GM12878 (cell line): Measurements from ENCODE around the gene PTPRJ. TPM values are rescaled to one million over a fixed set of nuclear protein-coding genes. Genes with fewer than 3 reads are reported as not detected.

Experiments
- ATAC-seq: fragments of 200-7000 bp; cut with Tn5 transposase; 3 replicates; pipeline ENCODE4 v1.9.1; 2020; ENCODE audit warnings: mild to moderate bottlenecking, moderate library complexity
- BruUV-seq: library from RNA; stranded (reverse); fragments of 400-500 nt; replicated peaks from 2 replicates; lab custom pipeline; 2021; lab: Mats Ljungman, UMichigan
- CTCF ChIA-PET: fragments of 300-600 bp; sonication (Branson Sonifier 250); formaldehyde crosslinking; extraction: SDS; loops from one replicate; lab custom pipeline; 2021; ENCODE audit warnings: inconsistent platforms; lab: Yijun Ruan, JAX
- POLR2A ChIA-PET: fragments of 350-600 bp; formaldehyde crosslinking; extraction: SDS; loops from one replicate; lab custom pipeline; 2021; ENCODE audit warnings: inconsistent platforms; lab: Charles Lee
- RAD21 ChIA-PET: fragments of 300-600 bp; sonication (Branson Sonifier 250); formaldehyde crosslinking; loops from one replicate; lab custom pipeline; 2023; ENCODE audit warnings: antibody characterized with exemption; ENCODE audit not compliant: unreplicated experiment; lab: Charles Lee
- SMC1A ChIA-PET: fragments of 300-600 bp; sonication (Branson Sonifier 250); formaldehyde crosslinking; loops from one replicate; lab custom pipeline; 2023; ENCODE audit not compliant: unreplicated experiment, uncharacterized antibody; lab: Charles Lee
- DNase-seq: peaks from one replicate; pipeline ENCODE4 v3.0.0-alpha.2; 2011; ENCODE audit warnings: low read depth, low spot score
- FAIRE-seq: peaks from 3 replicates; lab custom pipeline; 2011; peaks lifted over from hg19 to GRCh38; lab: Jason Lieb, UNC
- H2AFZ ChIP-seq: 2 replicates; pipeline ENCODE4 v1.6.0; 2011; ENCODE audit warnings: low read depth, low read length, control low read depth; ENCODE audit not compliant: control insufficient read depth
- H3K27ac ChIP-seq: 2 replicates; pipeline ENCODE4 v1.5.1; 2011; ENCODE audit warnings: control low read depth; ENCODE audit not compliant: control insufficient read depth, insufficient read depth
- H3K27me3 ChIP-seq, 2 experiments: replicated peaks in 1 of 2; 2 replicates each; pipeline versions ENCODE4 v1.6.0 to v1.6.1; 2011; ENCODE audit warnings: low read length in 1 of 2; ENCODE audit not compliant: control insufficient read depth in 2 of 2, insufficient read depth in 2 of 2
- H3K36me3 ChIP-seq, 2 experiments: 2 replicates each; pipeline ENCODE4 v1.5.1; 2011; ENCODE audit warnings: low read length in 1 of 2; ENCODE audit not compliant: control insufficient read depth in 2 of 2, insufficient read depth in 2 of 2
- H3K4me1 ChIP-seq: 2 replicates; pipeline ENCODE4 v1.6.1; 2011; ENCODE audit warnings: mild to moderate bottlenecking, low read length, moderate library complexity, mixed read lengths; ENCODE audit not compliant: control insufficient read depth, insufficient read depth
- H3K4me2 ChIP-seq: 2 replicates; pipeline ENCODE4 v1.6.0; 2011; ENCODE audit warnings: control low read depth; ENCODE audit not compliant: control insufficient read depth, insufficient read depth
- H3K4me3 ChIP-seq: fragments of 200-600 bp; sonication (generic); 2 replicates; pipeline ENCODE4 v1.5.1; 2016
- H3K79me2 ChIP-seq: 2 replicates; pipeline ENCODE4 v1.6.0; 2011; ENCODE audit warnings: low read length; ENCODE audit not compliant: control insufficient read depth, insufficient read depth
- H3K9ac ChIP-seq: 2 replicates; pipeline ENCODE4 v1.8.0; 2011; ENCODE audit warnings: low read length, control low read depth, mixed read lengths; ENCODE audit not compliant: control insufficient read depth, insufficient read depth
- H3K9me3 ChIP-seq: replicated peaks from 3 replicates; pipeline ENCODE4 v1.5.1; 2011; ENCODE audit warnings: mild to moderate bottlenecking, low read length; ENCODE audit not compliant: control insufficient read depth, insufficient read depth
- H4K20me1 ChIP-seq: 2 replicates; pipeline ENCODE4 v1.6.0; 2011; ENCODE audit not compliant: control insufficient read depth, insufficient read depth
- RELA ChIP-seq: fragments of 450-650 bp; IDR thresholded peaks from 2 replicates; pipeline ENCODE4 v1.8.0; 2014; ENCODE audit warnings: borderline replicate concordance; ENCODE audit not compliant: partially characterized antibody
- TARDBP ChIP-seq: IDR thresholded peaks from 2 replicates; pipeline ENCODE4 v1.6.1; 2016; ENCODE audit warnings: borderline replicate concordance
- TCF3 ChIP-seq: IDR thresholded peaks from 2 replicates; pipeline ENCODE4 v1.6.1; 2012; ENCODE audit warnings: low read depth, mild to moderate bottlenecking, low read length, borderline replicate concordance; ENCODE audit not compliant: insufficient read depth
- TCF7 ChIP-seq: IDR thresholded peaks from 2 replicates; pipeline ENCODE4 v1.6.1; 2014; ENCODE audit warnings: antibody characterized with exemption, borderline replicate concordance
- WGBS: methylation state at CpG from one replicate; pipeline ENCODE4 v1.1.6; 2016; ENCODE audit warnings: low lambda C conversion rate; ENCODE audit not compliant: insufficient replicate concordance, insufficient coverage; ENCODE audit errors: missing lambda C conversion rate; 5-methylcytosine and 5-hydroxymethylcytosine counted together
- in situ Hi-C: fragments of 300-500 bp; cut with MboI; formaldehyde crosslinking; loops from 9 replicates; pipeline ENCODE4 v1.14.3; 2018; ENCODE audit warnings: mixed read lengths
- intact Hi-C: fragments of 100-400 bp; cut with micrococcal nuclease; formaldehyde crosslinking; loops from one replicate; pipeline ENCODE4 v1.14.2; 2022; ENCODE audit not compliant: unreplicated experiment
- polyA plus RNA-seq, 11 experiments: library from polyadenylated mRNA; depleted of rRNA in 4 of 11; unstranded in 6 of 11; stranded (reverse) in 5 of 11; fragments of >200 nt; fragmentation: Nextera tagmentation in 4 of 11; fragmentation: Illumina TruSeq in 1 of 11; extraction: Ambion mirVana in 4 of 11; extraction: Trizol in 1 of 11; gene quantifications; 1 replicate in 1 of 11; 2 replicates in 10 of 11; pipeline versions ENCODE4 v1.2.1 to v1.2.3, GENCODE V29; 2011 to 2016; ENCODE audit warnings: inconsistent platforms in 2 of 11, missing spikeins in 2 of 11, low read depth in 1 of 11
- total RNA-seq, 4 experiments: library from RNA; depleted of rRNA in 3 of 4; stranded (reverse); fragments of >200 nt in 3 of 4; fragmentation: Illumina TruSeq in 1 of 4; extraction: Trizol in 1 of 4; gene quantifications; 2 replicates each; pipeline versions ENCODE4 v1.2.1 to v1.2.3, GENCODE V29; 2013 to 2021
- TF ChIP-seq, protein P1 (sequence below): fragments of 450-650 bp; IDR thresholded peaks from 2 replicates; pipeline ENCODE4 v1.6.1; 2018; ENCODE audit warnings: borderline replicate concordance, mild to moderate bottlenecking; ENCODE audit not compliant: partially characterized antibody

Gene PTPRJ
- total and polyA plus RNA-seq, 10 of the 15 experiments (the other 5 are each of a cell fraction or from before 2014, with no cell fraction given), result 0.22 to 22.4 (median 7.4) TPM

GRCh38 chr11:48050304-48050703 is 69.9 kb downstream of the PTPRJ start:
- no peak overlapping the region for H2AFZ ChIP-seq
- H3K27me3 ChIP-seq, result no peaks in the 10 kb centered on the region
- no TSS peak for BruUV-seq
- no peaks in the 10 kb centered on the region for H3K9me3 ChIP-seq
- in situ Hi-C loops, result no loop called here
- WGBS, result 27% methylated on average over 3 of the region's 3 CpGs
- no peak overlapping the region for H3K27ac ChIP-seq
- H4K20me1 ChIP-seq, result no peaks in the 10 kb centered on the region
- CTCF ChIA-PET, result interaction anchor here (0.7 kb wide), 1 partner anchor 196 kb away, joined by 3 read pairs; no protein-coding TSS in a partner anchor
- POLR2A ChIA-PET, result no interaction called here
- no peak for DNase-seq
- H3K4me2 ChIP-seq, result no peak overlapping the region
- RAD21 ChIA-PET, result no interaction called here
- SMC1A ChIA-PET, result no interaction called here
- H3K4me3 ChIP-seq, result no peak overlapping the region
- peaks cover 14% of the 10 kb centered on the region for H3K79me2 ChIP-seq
- TF ChIP-seq TARDBP, result no peak
- TF ChIP-seq, protein P1, sequence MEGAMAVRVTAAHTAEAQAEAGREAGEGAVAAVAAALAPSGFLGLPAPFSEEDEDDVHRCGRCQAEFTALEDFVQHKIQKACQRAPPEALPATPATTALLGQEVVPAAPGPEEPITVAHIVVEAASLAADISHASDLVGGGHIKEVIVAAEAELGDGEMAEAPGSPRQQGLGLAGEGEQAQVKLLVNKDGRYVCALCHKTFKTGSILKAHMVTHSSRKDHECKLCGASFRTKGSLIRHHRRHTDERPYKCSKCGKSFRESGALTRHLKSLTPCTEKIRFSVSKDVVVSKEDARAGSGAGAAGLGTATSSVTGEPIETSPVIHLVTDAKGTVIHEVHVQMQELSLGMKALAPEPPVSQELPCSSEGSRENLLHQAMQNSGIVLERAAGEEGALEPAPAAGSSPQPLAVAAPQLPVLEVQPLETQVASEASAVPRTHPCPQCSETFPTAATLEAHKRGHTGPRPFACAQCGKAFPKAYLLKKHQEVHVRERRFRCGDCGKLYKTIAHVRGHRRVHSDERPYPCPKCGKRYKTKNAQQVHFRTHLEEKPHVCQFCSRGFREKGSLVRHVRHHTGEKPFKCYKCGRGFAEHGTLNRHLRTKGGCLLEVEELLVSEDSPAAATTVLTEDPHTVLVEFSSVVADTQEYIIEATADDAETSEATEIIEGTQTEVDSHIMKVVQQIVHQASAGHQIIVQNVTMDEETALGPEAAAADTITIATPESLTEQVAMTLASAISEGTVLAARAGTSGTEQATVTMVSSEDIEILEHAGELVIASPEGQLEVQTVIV, result no peak
- no peak for TF ChIP-seq RELA
- no peak for TF ChIP-seq TCF3
- TF ChIP-seq TCF7, result no peak
- intact Hi-C loops, result no loop called here
- FAIRE-seq, result no peak
- H3K9ac ChIP-seq, result no peak overlapping the region
- peaks cover 21% of the 10 kb centered on the region for H3K4me1 ChIP-seq
- ATAC-seq, result no peak
- H3K36me3 ChIP-seq, result 0 out of 4 replicates have a peak, but pooled peaks cover 0 to 6% of the 10 kb centered on the region in 2 experiments
